Hematopoietic multipotent progenitor cell treated with erythropoietin and hydrocortisone succinate and interleukin-3 and kit ligand, for 8 days (in vitro differentiated cells): ENCODE data around the gene OOEP.
"Not testable (repeated sequence)": the region's sequence is repeated elsewhere in the genome, so short reads cannot be mapped to it uniquely, and the experiment has no call there.

ENCODE experiments used
- DNase-seq: peaks from one replicate; pipeline ENCODE4 v3.0.0-alpha.2; 2015

The OOEP gene

DNA sequence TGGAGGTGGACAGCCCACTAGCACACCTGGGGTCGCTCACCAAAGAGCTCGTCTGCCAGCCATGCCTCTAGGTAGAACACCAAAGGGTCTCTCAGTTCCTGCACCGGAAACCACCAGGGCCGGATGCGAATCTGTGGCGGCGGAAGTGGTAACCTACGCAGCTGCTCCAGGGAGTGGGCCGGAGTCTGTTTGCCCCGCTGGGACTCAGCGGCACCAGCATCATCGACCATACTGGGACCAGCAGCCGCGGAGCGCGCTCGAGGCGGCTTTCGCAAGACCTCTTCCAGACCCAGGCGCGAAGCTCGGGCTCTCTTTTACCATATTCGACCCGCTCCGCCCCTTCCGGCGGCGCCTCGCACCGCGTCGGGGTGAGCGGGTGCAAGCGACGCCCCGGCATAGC, at the start of gene OOEP:
Gene OOEP, minus strand, starts transcription at position 335 of the 400 bp plus-strand sequence. Its CDS starts 105 bp downstream, at position 230.
- DNase-seq = no peak

DNA sequence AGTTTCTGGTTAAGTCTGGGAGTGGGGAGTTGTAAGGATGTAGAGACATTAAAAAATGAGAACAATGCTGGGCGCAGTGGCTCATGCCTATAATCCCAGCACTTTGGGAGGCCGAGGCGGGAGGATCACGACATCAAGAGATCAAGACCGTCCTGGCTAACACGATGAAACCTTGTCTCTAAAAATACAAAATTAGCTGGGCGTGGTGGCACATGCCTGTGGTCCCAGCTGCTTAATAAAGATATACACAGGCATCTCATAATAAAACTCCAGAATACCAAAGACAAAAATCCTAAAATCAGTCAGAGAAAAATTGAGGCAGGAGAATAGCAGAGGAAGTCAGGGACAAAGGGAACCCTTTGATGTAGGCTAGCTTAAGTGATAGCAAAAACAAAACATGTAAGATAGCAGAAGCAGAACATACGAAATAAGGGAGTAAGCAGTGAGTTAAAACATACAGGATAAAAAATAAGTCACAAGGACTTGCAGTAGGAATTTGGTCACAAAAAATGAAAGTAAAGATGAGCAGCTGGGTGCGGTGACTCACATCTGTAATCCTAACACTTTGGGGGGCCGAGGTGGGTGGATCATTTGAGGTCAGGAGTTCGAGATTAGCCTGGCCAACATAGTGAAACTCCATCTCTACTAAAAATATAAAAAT, 48.5 kb upstream of the OOEP start:
- peak; percentile 31 for DNase-seq

DNA sequence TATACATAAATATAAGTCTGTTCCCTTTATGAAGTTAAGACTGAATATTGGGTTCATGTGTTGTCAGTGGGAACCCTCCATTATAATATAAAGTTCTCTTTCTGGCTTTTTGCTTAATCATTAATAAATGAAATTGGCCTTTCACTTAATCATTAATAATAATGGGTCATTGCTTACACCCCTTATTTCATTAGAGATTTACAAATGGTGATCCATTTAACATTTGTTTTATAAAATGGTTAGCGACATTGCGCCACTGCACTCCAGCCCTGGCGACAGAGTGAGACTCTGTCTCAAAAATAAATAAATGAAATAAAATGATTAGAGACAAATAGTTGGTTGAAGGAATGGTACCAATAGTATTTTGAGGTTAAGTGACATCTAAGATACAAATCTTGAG, 43.4 kb upstream of the OOEP start:
- no peak for DNase-seq

DNA sequence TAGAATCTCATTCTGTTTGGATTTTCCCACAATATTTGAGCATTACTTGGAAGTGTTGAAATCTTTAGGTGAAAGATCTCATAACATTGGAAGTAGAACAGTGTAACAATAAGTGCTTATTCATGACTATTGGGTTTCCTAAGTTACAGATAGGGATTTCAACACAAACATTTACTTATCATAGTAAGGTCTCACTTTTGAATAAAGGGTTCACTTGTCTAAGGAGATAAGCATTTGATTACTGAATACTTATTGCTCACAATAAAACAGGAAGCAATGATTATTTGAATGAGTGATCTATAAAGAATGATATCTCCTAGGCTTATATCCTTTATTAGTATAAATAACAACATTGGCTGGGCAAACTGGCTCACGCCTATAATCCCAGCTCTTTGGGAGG, 39.7 kb upstream of the OOEP start:
- DNase-seq = no peak

DNA sequence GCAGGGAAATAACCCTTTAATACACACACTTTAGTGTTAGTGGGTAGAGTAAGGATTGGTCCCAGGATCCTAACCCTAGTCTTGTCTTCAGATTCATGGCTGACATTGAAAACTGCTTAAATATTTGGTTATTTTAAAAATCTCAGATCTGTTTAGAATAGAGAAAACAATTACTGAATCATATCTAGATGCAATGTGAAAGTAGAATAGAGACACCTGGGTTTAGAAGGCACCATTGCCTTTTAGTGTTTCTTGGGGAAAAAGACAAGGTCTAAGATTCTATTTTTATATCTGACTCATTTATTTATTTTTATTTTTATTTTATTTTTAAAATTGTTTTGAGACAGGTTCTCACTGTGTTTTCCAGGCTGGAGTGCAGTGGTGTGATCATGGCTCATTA, 31.0 kb upstream of the OOEP start:
- no peak for DNase-seq

DNA sequence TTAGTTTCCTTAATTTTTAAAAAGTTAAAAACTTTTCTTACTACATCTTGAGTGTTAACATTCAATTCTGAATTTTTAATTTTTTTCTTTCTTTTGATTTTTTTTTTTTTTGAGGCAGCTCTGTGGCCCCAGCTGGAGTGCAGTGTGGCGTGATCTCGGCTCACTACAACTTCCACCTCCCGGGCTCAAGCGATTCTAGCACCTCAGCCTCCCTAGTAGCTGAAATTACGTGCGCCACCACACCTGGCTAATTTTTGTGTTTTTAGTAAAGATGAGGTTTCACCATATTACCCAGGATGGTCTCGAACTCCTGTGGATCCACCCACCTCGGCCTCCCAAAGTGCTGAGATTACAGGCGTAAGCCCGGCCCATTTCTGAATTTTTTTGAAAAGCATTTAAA, 26.2 kb upstream of the OOEP start:
- DNase-seq = no peak

DNA sequence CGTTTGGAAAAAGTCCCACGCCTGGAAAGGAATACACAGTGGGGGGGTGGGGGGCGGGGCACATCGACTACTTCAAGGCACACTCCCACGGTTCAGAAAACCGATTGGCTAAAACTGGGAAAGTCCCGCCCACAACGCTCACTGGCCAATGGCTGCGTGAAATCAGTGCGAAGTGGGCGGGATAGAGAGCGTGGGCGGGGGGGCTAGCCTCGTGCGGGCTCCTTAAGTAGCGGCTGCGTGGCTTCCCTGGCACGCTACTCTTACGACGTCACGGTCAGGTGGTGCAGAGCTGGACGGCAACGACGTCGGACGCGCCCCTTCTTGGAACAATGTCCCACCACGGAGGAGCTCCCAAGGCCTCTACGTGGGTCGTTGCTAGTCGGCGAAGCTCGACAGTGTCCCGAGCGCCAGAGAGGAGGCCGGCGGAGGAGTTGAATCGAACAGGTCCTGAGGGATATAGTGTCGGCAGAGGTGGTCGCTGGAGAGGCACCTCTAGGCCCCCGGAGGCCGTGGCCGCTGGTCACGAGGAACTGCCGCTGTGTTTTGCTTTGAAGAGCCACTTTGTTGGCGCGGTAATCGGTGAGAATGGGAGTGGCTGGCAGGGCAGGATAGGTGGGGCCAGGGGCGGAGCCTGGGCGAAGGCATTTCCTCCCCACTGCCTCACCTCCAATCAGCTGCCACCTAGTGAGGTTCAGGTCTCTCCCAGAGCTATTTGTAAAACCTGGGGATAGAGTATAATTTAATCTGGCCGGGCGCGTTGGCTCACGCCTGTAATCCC, 25.1 kb upstream of the OOEP start, which contains the start of gene DDX43:
Gene DDX43, plus strand, starts transcription at position 252 of the 778 bp plus-strand sequence. Its CDS starts 78 bp downstream, at position 330.
- DNase-seq = peak; percentile 52

DNA sequence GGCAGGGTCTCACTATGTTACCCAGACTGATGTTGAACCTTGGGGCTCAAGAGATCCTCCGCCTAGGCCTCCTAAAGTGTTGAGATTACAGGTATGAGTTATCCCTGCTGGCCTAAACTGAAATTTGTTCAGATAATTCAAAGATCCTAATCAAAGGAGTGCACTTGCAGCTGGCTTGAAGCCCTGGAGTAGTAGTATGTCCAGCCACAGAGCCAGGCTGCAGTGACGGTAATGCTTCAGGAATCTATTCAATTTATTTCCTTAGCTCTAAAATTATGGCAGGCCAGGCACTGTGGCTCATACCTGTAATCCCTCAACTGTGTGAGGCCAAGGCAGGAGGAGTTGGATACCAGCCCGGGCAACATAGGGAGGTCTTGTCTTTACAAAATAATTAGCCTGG, 23.6 kb upstream of the OOEP start:
- no peak for DNase-seq

DNA sequence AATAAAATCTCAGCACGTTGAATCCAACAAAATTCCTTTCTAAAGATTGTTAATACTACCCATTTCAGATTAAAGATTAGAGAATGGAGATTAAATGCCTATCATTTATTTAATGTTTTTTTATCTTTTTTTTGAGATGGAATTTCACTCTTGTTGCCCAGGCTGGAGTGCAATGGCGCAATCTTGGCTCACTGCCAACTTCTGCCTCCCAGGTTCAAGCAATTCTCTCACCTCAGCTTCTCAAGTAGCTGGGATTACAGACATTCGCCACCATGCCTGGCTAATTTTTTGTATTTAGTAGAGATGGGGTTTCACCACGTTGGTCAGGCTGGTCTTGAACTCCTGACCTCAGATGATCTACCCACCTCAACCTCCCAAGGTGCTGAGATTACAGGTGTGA, 22.5 kb upstream of the OOEP start:
- not testable (repeated sequence) for DNase-seq

DNA sequence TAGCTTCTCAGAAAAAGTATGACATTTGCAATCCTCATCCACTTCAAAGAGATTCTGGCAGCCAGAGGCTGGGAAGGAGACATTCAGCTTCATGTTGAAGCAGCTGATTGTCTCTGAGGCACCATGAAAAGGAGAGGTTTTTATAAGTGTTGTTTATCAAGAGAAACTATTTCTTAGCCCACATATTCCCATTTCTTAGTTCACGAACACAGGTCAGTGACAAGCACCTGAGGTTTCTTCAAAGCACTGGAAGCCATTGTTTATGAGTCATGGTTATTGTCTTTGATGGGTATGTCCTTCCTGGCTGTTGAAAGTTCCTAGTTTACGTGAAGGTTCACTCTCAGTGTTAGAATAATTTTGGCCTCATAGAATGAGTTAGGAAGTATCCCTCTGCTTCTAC, 22.0 kb upstream of the OOEP start:
- DNase-seq = no peak

DNA sequence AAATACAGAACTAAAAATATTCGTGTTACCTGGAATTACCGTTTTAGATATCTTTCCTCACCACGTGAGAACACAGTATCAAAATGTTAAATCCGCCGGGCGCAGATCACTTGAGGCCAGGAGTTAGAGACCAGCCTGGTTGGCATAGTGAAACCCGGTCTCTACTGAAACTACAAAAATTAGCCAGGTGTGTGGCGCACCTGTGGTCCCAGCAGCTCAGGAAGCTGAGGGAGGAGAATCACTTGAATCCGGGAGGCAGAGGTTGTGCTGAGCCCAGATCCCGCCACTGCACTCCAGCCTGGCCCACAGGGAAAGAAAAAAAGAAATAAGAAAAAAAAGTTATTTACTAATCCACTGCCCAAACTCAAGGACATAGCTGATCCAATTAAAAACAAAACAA, 20.2 kb upstream of the OOEP start:
- no peak for DNase-seq

DNA sequence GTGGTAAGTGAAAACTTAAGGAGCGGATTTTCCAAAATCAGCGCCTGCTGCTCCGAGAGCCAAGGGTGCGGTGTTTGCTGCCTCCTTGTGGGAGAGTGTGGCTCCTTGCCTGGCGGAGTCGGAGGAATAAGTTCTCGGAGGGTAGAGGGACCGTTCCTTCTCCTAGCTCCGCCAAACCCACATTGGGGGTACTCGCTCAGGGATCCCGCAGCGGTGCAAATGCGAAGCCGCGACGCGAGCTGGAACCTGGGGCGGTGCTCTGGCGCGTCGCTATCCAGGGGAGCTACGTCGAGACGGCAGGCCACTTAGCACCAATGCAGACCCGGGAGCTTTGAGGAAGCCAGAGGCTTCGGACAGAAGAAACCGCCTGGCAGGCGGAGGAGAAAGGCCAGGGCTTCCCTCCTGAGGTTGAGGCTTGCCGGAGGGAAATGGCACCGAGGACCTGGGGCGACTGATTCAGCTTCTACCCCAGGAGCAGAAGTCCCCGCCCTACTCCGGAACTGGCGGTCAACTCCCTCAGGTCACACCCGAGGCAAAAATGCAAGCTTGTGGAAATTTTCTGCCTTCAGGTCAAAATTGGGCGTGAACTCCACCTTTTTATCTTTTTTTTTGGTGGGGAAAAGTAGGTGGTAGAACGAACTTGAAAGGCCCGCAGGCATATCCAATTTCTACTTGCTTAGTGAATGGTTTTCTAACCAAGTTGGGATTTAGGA, 19.3 kb upstream of the OOEP start:
- DNase-seq = peak; percentile 79

DNA sequence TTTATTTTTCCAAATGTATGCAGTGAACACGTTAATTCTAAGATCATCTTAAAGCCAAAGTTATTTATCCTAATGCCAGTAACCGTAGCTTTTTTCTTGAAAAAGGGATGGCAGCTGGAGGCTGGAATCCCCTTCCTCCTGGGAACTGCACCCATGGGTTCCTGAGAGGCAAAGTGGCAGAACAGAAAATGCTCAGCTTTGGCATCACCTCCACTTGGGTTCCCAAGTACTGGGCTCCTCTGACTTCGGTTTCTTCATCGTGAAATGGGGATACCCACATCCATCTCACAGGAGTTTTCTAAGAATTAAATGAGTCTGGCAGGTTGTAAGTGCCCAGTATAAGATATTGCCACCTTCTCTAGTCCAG, 18.7 kb upstream of the OOEP start:
- DNase-seq = no peak

DNA sequence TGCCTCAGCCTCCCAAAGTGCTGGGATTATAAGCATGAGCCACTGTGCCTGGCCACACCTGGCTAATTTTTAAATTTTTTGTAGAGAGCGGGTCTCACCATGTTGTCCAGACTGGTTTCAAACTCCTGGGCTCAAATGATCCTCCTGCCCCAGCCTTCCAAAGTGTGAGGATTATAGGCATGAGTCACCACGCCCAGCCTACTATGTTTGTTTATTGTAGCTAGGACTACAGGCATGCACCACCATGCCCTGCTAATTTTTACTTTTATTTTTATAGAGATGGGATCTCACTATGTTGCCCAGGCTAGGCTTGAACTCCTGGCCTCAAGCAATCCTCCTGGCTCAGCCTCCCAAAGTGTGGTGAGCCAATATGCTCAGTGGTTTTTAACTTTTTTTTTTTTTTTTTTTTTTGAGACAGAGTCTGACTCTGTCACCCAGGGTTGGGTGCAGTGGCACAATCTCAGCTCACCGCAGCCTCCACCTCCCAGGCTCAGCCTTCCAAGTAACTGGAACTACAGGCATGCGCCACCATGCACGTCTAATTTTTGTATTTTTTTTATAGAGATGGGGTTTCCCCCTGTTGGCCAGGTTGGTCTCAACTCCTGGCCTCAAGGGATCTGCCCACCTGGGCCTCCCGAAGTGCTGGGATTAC, 12.9 kb upstream of the OOEP start:
- DNase-seq = no peak

DNA sequence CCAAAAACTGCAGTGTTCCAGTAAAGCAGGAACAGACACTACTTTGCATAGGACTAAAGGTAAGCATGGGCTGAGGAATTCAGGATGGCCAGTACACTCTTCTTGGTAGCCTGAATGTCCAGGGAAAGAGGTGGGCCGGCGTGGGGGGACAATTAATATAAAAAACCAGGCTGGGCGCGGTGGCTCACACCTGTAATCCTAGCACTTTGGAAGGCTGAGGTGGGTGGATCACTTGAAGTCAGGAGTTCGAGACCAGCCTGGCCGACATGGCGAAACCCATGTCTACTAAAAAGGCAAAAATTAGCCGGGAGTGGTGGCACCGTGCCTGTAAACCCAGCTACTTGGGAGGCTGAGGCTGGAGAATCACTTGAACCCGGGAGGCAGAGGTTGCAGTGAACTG, 11.8 kb upstream of the OOEP start:
- DNase-seq = not testable (repeated sequence)

DNA sequence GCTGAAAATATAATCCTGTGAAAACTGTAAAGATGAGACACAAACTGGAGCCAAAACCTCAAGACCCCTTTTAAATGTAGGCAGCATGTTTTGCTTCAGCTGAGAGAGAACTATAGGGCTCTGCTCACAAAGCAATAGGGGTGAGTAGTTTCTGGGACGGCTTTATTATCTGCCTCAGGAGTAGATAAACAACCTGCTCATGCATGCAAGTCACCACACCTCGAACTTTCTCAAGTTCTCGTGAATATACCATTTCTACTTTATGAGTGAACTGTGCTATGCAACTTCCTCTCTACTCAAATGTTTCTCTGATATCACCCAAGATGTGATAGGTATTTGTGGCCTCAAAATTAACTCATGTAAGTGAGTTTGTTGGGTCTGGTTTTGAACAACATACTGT, 7.5 kb upstream of the OOEP start:
- no peak for DNase-seq

DNA sequence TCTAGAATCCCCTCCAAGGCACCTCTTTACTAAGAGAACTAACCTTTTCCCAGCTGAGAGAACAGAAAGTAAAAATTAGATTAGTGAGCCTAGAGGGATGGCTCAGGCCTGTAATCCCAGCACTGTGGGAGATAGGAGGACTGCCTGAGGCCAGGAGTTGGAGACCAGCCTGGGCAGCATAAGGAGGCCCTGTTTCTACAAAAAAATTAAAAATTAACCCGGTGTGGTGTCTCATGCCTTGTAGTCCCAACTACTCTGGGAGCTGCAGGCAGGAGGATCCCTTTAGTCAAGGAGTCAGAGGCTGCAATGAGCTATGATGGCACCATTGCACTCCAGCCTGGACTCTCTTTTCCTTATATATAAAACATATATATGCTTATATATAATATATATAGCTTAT, 5.5 kb upstream of the OOEP start:
- no peak for DNase-seq

DNA sequence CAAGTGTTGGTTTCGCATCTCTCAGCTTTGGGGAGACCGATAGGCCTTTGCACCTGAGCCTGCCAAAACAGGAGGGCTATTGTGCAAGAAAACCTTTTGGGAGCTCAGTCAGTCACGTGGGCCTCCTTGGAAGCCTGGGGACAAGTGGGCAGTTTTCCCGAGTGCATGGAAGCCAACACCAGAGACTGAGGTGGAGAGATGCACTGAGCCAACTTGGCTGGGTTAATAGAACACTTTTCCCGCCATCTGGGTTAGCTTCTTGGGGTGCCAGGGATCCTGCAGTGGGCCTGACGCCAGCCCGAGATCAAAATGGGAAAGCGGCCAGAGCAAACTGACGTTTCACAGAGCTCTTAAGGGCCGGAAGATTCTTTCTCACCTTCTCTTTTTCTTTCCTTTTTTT, 2.8 kb upstream of the OOEP start:
- no peak for DNase-seq

DNA sequence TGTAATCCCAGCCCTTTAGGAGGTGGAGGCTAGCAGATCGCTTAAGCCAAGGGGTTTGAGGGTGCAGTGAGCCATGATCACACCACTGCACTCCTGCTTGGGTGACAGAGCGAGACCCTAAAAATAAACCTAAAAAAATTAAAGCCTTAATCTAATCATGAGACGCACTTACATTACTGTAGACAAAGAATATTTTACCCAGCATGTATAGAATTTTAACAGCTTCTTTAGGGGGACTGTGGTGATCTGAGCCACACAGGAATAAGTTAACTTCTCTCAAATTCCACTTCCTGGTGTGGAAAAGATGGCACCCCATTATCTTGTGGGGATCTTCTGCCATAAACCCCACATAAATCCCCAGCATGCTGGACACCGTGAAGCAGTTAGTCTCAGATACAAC, 2.3 kb upstream of the OOEP start:
- no peak for DNase-seq

DNA sequence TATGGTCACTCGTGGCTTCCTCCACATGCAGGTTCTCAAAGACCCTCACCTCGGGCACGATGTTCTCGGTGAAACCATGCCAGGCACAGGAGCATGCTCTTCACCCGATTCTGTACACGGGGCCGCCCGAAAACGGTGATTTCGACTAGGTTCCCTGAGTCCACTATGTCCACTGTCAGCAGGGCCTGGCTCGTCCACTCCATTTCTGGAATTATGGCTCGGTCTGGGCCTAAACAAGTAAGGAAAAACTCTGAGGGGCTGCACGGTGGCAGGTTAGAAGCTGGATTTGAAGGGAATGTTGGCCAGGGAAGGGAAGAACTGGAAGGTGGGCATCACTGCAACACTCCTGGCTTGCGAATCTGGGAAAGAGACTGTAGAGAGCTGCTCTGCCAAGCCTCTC, 540 bp downstream of the OOEP start:
- no peak for DNase-seq

DNA sequence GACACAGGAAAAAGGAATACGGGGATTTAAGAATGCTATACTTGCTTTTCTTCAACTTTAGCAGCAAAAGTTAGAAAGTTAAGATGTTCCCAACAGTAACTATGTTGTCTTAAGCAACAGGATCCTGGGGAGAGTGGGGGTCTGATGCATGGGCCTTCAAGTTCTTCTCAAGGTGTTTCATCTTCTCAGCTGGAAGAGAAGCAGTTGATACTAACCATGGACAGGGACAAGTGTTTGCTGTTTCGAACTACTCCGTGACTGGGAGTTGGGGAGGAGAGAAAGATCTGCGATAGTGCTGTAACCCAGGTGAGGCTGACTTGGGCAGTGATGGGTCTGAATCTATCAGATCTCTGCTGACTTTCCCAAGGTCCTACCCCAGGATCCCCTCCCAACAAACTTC, 1.0 kb downstream of the OOEP start:
- DNase-seq = no peak

DNA sequence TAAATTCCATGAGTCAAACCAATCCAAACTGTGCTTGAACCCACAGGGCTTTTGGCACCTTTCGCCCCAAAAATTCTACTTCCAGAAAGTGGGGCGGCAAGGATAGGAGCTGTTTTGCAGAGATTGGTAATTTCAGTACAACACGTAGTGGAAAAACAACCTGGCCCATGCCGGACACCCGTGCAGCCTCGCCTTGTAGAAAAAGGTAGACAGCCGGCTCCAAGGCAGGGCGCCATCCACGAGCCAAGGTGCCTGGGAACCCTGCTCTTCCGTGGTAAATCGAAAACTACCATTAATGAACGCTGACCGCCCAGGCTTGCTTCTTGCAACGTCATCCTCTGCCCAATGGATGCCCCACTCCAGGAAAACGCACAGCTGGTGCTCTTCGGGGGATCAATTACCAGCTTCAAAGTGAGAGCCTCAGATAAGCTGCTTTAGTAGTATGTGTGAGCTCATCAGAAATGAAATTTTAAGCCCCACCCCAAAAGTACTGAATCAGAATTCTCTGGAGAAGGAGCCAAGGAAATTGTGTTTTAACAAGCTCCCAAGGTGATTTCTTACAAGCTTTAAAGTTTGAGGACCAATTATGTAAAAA, 1.8 kb downstream of the OOEP start:
- DNase-seq = no peak

DNA sequence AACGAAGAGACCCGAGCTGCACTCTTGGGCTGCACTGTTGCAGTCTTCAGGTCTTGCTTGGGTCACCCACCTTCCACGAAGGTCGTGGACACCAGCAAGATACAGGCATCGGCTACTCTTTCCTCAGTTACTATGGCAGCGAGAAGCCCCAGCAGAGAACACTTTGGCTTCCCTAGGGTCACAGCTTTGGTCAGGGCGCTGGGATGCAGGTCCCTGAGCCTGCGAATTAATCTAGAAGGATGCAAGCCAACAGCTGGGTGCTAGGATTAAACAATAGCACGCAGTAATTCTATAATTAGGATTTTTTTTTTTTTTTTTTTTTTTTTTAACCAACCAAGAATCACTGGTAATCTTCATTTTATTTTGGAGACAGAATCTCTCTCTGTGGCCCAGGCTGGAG, 5.1 kb downstream of the OOEP start:
- DNase-seq = no peak
